ENCODE results near the gene INAVA.

- TF ChIP-seq CTCF (IDR thresholded peaks at IDR 0.05; ENCODE audit: poor library complexity) (no peak), EZH2 (IDR thresholded peaks at IDR 0.05; ENCODE audit: borderline replicate concordance) (no peak), EZH2phosphoT487 (IDR thresholded peaks at IDR 0.05; ENCODE audit: low read depth, severe bottlenecking, unreplicated experiment) (no peak)
Observed at GRCh38 chr1:200918006-200918405, 23.3 kb downstream of the INAVA start.
